ENCODE results near the gene CRIP2.

CRIP2 gene

GRCh38 chr14:105498430-105499255 lies 24.0 kb downstream of the CRIP2 start:
- Histone ChIP-seq H3K79me2 (ENCODE audit: insufficient read depth, low read length) (no peaks in the 10 kb centered on the region), H2AFZ (ENCODE audit: low read length) (no peak overlapping the region), H3K4me2 (ENCODE audit: low read length) (no peak overlapping the region), H3K9me3 (ENCODE audit: low read length) (no peaks in the 10 kb centered on the region), H3K9ac (ENCODE audit: low read length) (no peak overlapping the region), H3K27me3 (ENCODE audit: insufficient read depth, low read length) (0 out of 2 replicates have a peak, but pooled peaks cover 5% of the 10 kb centered on the region), H3K4me3 (ENCODE audit: low read depth, low read length, poor library complexity, severe bottlenecking) (no peak overlapping the region), H3K9me2 (ENCODE audit: low read depth, low read length) (no peaks in the 10 kb centered on the region), H4K20me1 (ENCODE audit: insufficient read depth, low read length) (no peaks in the 10 kb centered on the region), H3F3A (ENCODE audit: insufficient read depth, low read length) (no peaks in the 10 kb centered on the region), H3K4me1 (ENCODE audit: insufficient read depth, low read length, severe bottlenecking) (no peaks in the 10 kb centered on the region), H3K36me3 (ENCODE audit: insufficient read depth, low read length) (peaks cover 10% of the 10 kb centered on the region), H3K27ac (ENCODE audit: low read depth, low read length, poor library complexity, severe bottlenecking) (no peak overlapping the region)
- TF ChIP-seq CTCF (IDR thresholded peaks at IDR 0.05; ENCODE audit: low read length) (no peak), EZH2 (IDR thresholded peaks at IDR 0.05; ENCODE audit: borderline replicate concordance, low read length) (no peak)

GRCh38 chr14:105499256-105500035 lies 24.8 kb downstream of the CRIP2 start:
- H3K4me3 ChIP-seq (ENCODE audit: low read depth, low read length, poor library complexity, severe bottlenecking) = no peak overlapping the region
- H3F3A ChIP-seq (ENCODE audit: insufficient read depth, low read length) = no peaks in the 10 kb centered on the region
- H3K79me2 ChIP-seq (ENCODE audit: insufficient read depth, low read length) = no peaks in the 10 kb centered on the region
- no peaks in the 10 kb centered on the region for H3K9me3 ChIP-seq (ENCODE audit: low read length)
- H3K9me2 ChIP-seq (ENCODE audit: low read depth, low read length) = no peaks in the 10 kb centered on the region
- H3K9ac ChIP-seq (ENCODE audit: low read length) = no peak overlapping the region
- H3K36me3 ChIP-seq (ENCODE audit: insufficient read depth, low read length) = peaks cover 10% of the 10 kb centered on the region
- no peaks in the 10 kb centered on the region for H4K20me1 ChIP-seq (ENCODE audit: insufficient read depth, low read length)
- no peaks in the 10 kb centered on the region for H3K4me1 ChIP-seq (ENCODE audit: insufficient read depth, low read length, severe bottlenecking)
- TF ChIP-seq EZH2 (IDR thresholded peaks at IDR 0.05; ENCODE audit: borderline replicate concordance, low read length) (no peak), CTCF (IDR thresholded peaks at IDR 0.05; ENCODE audit: low read length) (no peak)
- H3K27me3 ChIP-seq (ENCODE audit: insufficient read depth, low read length) = 0 out of 2 replicates have a peak, but pooled peaks cover 5% of the 10 kb centered on the region
- no peak overlapping the region for H3K4me2 ChIP-seq (ENCODE audit: low read length)
- no peak overlapping the region for H2AFZ ChIP-seq (ENCODE audit: low read length)
- no peak overlapping the region for H3K27ac ChIP-seq (ENCODE audit: low read depth, low read length, poor library complexity, severe bottlenecking)

- peaks cover 10% of the 10 kb centered on the region for H3K36me3 ChIP-seq (ENCODE audit: insufficient read depth, low read length)
- H3K27ac ChIP-seq (ENCODE audit: low read depth, low read length, poor library complexity, severe bottlenecking) = no peak overlapping the region
- H3K4me3 ChIP-seq (ENCODE audit: low read depth, low read length, poor library complexity, severe bottlenecking) = no peak overlapping the region
- no peak overlapping the region for H3K4me2 ChIP-seq (ENCODE audit: low read length)
- H3K4me1 ChIP-seq (ENCODE audit: insufficient read depth, low read length, severe bottlenecking) = no peaks in the 10 kb centered on the region
- no peak overlapping the region for H3K9ac ChIP-seq (ENCODE audit: low read length)
- H2AFZ ChIP-seq (ENCODE audit: low read length) = no peak overlapping the region
- no peaks in the 10 kb centered on the region for H3K9me3 ChIP-seq (ENCODE audit: low read length)
- no peaks in the 10 kb centered on the region for H3K79me2 ChIP-seq (ENCODE audit: insufficient read depth, low read length)
- 0 out of 2 replicates have a peak, but pooled peaks cover 5% of the 10 kb centered on the region for H3K27me3 ChIP-seq (ENCODE audit: insufficient read depth, low read length)
- no peaks in the 10 kb centered on the region for H3F3A ChIP-seq (ENCODE audit: insufficient read depth, low read length)
- no peaks in the 10 kb centered on the region for H3K9me2 ChIP-seq (ENCODE audit: low read depth, low read length)
- TF ChIP-seq EZH2 (IDR thresholded peaks at IDR 0.05; ENCODE audit: borderline replicate concordance, low read length) (no peak), CTCF (IDR thresholded peaks at IDR 0.05; ENCODE audit: low read length) (no peak)
- H4K20me1 ChIP-seq (ENCODE audit: insufficient read depth, low read length) = no peaks in the 10 kb centered on the region
Observed at GRCh38 chr14:105500036-105500725, 25.6 kb downstream of the CRIP2 start.
